Tibial nerve (tissue), 4 donors: Measurements from ENCODE around the gene KCNA4. TPM values are rescaled to one million over a fixed set of nuclear protein-coding genes. Genes with fewer than 3 reads are reported as not detected.
"Not testable (repeated sequence)": the region's sequence is repeated elsewhere in the genome, so short reads cannot be mapped to it uniquely, and the experiment has no call there.

Experiments
- DNase-seq, 2 donors: peaks; one replicate each; pipeline ENCODE4 v3.0.0-alpha.2; 2019; ENCODE audit warnings: low spot score in 2 of 2
- H3K27ac ChIP-seq, 4 donors: fragments of 200-600 bp; sonication (generic) in 3 of 4; one replicate each; pipeline ENCODE4 v1.5.1; 2017 to 2019; ENCODE audit warnings: mild to moderate bottlenecking in 1 of 4
- H3K27me3 ChIP-seq, 2 donors: fragments of 200-600 bp; sonication (generic) in 1 of 2; one replicate each; pipeline versions ENCODE4 v1.5.1 to v1.6.0; 2017 to 2019
- H3K36me3 ChIP-seq, 3 donors: fragments of 200-600 bp; sonication (generic); one replicate each; pipeline ENCODE4 v1.5.1; 2018 to 2019
- H3K4me1 ChIP-seq, 4 donors: fragments of 200-600 bp; sonication (generic) in 3 of 4; one replicate each; pipeline ENCODE4 v1.5.1; 2017 to 2019
- H3K4me3 ChIP-seq, 4 donors: fragments of 200-600 bp; sonication (generic) in 3 of 4; one replicate each; pipeline ENCODE4 v1.5.1; 2017 to 2019; ENCODE audit warnings: mild to moderate bottlenecking in 1 of 4, moderate library complexity in 1 of 4
- H3K9me3 ChIP-seq, 4 donors: fragments of 200-600 bp; sonication (generic) in 3 of 4; one replicate each; pipeline ENCODE4 v1.5.1; 2017 to 2019
- EP300 ChIP-seq, 2 donors: sonication (generic); formaldehyde crosslinking; IDR thresholded peaks; one replicate each; pipeline ENCODE4 v1.6.1; 2017; ENCODE audit warnings: antibody characterized with exemption in 2 of 2, mild to moderate bottlenecking in 1 of 2
- POLR2A ChIP-seq, 2 donors: fragments of 450-650 bp; IDR thresholded peaks; one replicate each; pipeline ENCODE4 v1.6.1; 2017; ENCODE audit warnings: antibody characterized with exemption in 2 of 2, mild to moderate bottlenecking in 2 of 2, moderate library complexity in 2 of 2
- WGBS, 2 donors: methylation state at CpG; one replicate each; pipeline ENCODE4 v1.1.5; 2018; 5-methylcytosine and 5-hydroxymethylcytosine counted together
- total RNA-seq, 4 donors: library from RNA; depleted of rRNA; stranded (reverse); fragments of >200 nt; gene quantifications; one replicate each; pipeline ENCODE4 v1.1.0, GENCODE V29; 2016
- TF ChIP-seq, protein P1 (sequence below), 5 experiments: fragments of 200-600 bp in 3 of 5; fragments of 450-650 bp in 2 of 5; sonication (generic) in 3 of 5; IDR thresholded peaks; one replicate each; pipeline ENCODE4 v1.5.1; 2016 to 2019; ENCODE audit warnings: antibody characterized with exemption in 5 of 5, mild to moderate bottlenecking in 3 of 5, moderate library complexity in 2 of 5

Gene KCNA4
- total RNA-seq, 4 donors from 2014 or later, result 0.21 to 2.4 (median 0.44) TPM

DNA sequence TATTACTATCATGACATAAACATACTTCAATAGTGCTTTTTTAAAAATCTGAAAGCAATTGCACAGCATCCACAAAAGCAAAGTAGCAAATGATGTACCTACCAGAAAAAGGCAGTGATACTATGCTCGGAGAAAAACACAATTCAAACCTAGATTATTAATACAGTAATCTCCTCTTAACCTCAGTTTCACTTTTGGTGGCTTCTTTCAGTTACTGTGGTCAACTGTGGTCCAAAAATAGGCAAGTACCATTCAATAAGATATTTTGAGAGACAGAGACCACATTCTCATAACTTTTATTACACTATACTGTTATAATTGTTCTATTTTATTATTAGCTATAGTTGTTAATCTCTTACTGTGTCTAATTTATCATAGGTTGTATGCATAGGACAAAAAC lies 20.8 kb downstream of the KCNA4 start:
- WGBS, 2 donors, result 83 to 93% methylated on average over 1 of the region's 1 CpG
- H3K9me3 ChIP-seq, result peaks cover 0 to 5% (median 0%) of the 10 kb centered on the region in 4 donors
- TF ChIP-seq, protein P1, sequence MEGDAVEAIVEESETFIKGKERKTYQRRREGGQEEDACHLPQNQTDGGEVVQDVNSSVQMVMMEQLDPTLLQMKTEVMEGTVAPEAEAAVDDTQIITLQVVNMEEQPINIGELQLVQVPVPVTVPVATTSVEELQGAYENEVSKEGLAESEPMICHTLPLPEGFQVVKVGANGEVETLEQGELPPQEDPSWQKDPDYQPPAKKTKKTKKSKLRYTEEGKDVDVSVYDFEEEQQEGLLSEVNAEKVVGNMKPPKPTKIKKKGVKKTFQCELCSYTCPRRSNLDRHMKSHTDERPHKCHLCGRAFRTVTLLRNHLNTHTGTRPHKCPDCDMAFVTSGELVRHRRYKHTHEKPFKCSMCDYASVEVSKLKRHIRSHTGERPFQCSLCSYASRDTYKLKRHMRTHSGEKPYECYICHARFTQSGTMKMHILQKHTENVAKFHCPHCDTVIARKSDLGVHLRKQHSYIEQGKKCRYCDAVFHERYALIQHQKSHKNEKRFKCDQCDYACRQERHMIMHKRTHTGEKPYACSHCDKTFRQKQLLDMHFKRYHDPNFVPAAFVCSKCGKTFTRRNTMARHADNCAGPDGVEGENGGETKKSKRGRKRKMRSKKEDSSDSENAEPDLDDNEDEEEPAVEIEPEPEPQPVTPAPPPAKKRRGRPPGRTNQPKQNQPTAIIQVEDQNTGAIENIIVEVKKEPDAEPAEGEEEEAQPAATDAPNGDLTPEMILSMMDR (IDR thresholded peaks at IDR 0.05), result no peak
- no peak for TF ChIP-seq POLR2A (IDR thresholded peaks at IDR 0.05)
- TF ChIP-seq EP300 (IDR thresholded peaks at IDR 0.05), result no peak
- no peaks in the 10 kb centered on the region for H3K36me3 ChIP-seq
- H3K27ac ChIP-seq, result no peak overlapping the region
- DNase-seq, result no peak
- no peaks in the 10 kb centered on the region for H3K27me3 ChIP-seq
- no peak overlapping the region for H3K4me3 ChIP-seq
- H3K4me1 ChIP-seq, result no peaks in the 10 kb centered on the region

DNA sequence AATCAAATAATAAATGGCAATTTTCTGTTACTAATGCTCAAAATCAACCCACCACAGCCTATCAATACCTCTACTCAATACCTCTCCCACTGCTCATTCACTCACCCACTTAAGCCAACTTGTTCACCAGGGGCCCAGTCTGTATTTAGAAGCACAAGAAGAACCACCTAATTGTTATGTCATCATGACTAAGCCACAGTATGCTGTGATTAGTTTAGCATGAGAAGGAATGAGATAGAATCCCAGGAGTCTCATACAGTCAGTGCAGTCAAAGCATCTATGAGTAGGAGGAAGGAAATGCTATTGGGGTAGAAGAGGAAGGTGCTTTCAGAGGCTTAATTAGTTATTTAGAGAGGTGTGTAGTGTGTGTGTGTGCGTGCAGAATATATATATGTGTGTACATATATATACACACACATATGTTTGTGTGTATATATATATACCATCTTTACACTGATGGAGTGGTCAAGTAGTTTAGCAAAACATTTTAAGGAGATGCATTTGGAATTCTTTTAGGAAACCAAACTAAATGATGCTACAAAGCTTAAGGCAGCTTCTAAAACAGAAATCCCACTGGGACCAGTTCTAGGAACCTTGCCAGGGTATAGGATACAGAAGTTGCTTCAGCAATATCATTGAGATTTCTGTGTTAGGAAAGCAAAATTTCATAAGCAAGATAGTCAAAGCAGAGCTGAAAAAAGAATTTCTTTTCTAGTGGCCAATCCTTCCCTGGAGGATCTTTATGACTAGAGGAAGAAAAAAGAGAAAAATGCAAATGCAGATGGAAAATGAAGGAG lies 27.5 kb downstream of the KCNA4 start:
- TF ChIP-seq EP300 (IDR thresholded peaks at IDR 0.05) (no peak), POLR2A (IDR thresholded peaks at IDR 0.05) (no peak)
- TF ChIP-seq, protein P1 (IDR thresholded peaks at IDR 0.05), result no peak
- Histone ChIP-seq H3K4me3 (no peak overlapping the region), H3K27me3 (no peaks in the 10 kb centered on the region), H3K4me1 (no peaks in the 10 kb centered on the region), H3K36me3 (no peaks in the 10 kb centered on the region), H3K27ac (no peak overlapping the region), H3K9me3 (peaks cover 0 to 5% (median 0%) of the 10 kb centered on the region in 4 donors)
- DNase-seq, result no peak
- 47 to 62% methylated on average over 1 of the region's 1 CpG for WGBS, 2 donors

DNA sequence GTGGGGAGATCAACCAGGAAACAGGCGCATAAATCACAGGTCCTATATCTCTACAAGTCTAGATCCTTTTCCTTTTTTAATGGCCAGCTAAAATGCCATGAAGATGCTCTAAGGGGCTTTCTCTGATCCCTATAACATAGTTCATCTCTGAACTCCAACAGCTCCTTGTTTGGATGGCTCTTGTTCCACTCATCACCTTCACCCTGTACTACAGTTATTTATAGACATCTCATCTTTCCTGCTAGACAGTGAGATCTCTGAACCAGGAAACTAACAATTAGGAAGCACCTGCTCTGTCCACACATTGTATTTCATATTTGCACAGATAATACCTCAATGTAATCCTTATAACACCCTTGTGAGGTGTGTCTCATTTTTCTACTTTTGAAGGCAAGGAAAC lies 31.6 kb downstream of the KCNA4 start:
- no peak overlapping the region for H3K4me3 ChIP-seq
- H3K9me3 ChIP-seq, result no peaks in the 10 kb centered on the region
- TF ChIP-seq, protein P1 (IDR thresholded peaks at IDR 0.05), result no peak
- TF ChIP-seq EP300 (IDR thresholded peaks at IDR 0.05) (no peak), POLR2A (IDR thresholded peaks at IDR 0.05) (no peak)
- H3K36me3 ChIP-seq, result no peaks in the 10 kb centered on the region
- H3K27ac ChIP-seq, result no peak overlapping the region
- 100% methylated on average over 1 of the region's 1 CpG for WGBS, 2 donors
- no peaks in the 10 kb centered on the region for H3K4me1 ChIP-seq
- DNase-seq, result no peak
- H3K27me3 ChIP-seq, result no peaks in the 10 kb centered on the region

DNA sequence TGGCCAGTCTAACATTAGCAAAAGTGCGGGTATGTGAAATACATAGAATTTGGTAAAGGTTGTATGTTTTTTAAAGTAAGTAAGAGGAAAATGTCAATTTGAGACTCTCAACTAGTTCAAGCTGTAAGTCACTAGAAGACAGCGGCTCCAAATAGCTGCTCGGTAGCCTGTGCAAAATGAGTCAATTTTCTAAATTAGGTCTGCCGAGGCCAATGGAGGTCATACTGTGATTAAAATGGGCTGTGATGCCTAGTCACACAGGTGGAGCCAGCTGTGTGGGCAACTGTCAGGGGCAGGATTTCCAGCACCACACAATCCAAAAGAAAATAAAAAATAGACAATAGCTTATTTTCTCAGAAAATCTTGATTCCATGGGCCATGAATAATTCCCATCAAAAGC lies 32.3 kb downstream of the KCNA4 start:
- DNase-seq, result no peak
- Histone ChIP-seq H3K4me3 (no peak overlapping the region), H3K9me3 (no peaks in the 10 kb centered on the region), H3K27ac (no peak overlapping the region), H3K27me3 (no peaks in the 10 kb centered on the region), H3K4me1 (no peaks in the 10 kb centered on the region), H3K36me3 (no peaks in the 10 kb centered on the region)
- WGBS, 2 donors, result 74 to 82% methylated on average over 4 of the region's 4 CpGs
- no peak for TF ChIP-seq EP300 (IDR thresholded peaks at IDR 0.05)
- TF ChIP-seq POLR2A (IDR thresholded peaks at IDR 0.05), result no peak
- TF ChIP-seq, protein P1 (IDR thresholded peaks at IDR 0.05), result no peak

DNA sequence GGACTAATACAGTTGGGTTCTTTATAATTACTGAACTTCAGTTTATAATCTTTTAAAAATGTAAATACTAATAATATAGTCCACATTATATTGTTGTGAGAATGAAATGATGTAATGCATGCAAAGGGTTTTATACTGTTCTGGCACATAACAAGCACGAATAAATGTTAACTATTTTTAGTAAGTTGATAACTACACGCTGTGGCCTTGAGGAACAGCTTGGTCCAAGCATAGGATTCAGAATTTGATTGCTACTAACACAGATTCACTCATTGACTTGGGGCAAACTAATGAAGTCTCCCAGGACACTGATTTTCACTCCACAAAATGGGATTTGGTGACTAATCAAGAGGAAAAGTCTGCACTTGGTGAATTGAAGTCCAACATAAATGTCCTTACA lies 38.3 kb downstream of the KCNA4 start:
- Histone ChIP-seq H3K27me3 (no peaks in the 10 kb centered on the region), H3K4me1 (no peaks in the 10 kb centered on the region), H3K36me3 (no peaks in the 10 kb centered on the region), H3K4me3 (no peak overlapping the region), H3K27ac (no peak overlapping the region), H3K9me3 (no peaks in the 10 kb centered on the region)
- no peak for DNase-seq
- TF ChIP-seq, protein P1 (IDR thresholded peaks at IDR 0.05), result no peak
- TF ChIP-seq EP300 (IDR thresholded peaks at IDR 0.05), result no peak
- TF ChIP-seq POLR2A (IDR thresholded peaks at IDR 0.05), result no peak
- WGBS, 2 donors, result 59 to 76% methylated on average over 2 of the region's 2 CpGs

DNA sequence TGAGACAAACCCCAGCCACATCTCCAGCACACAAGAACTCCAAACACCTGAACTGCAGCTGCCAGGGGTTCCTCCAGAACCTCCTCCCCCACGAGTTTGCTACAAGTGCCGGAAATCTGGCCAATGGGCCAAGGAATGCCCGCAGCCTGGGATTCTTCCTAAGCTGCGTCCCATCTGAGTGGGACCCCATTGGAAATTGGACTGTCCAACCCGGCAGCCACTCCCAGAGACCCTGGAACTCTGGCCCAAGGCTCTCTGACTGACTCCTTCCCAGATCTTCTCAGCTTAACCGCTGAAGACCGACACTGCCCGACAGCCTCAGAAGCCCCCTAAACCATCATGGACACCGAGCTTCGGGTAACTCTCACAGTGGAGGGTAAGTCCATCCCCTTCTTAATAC lies 41.2 kb downstream of the KCNA4 start:
- not testable (repeated sequence) for DNase-seq, H3K4me3 ChIP-seq, H3K27ac ChIP-seq, H3K4me1 ChIP-seq, H3K9me3 ChIP-seq, H3K27me3 ChIP-seq, H3K36me3 ChIP-seq
- WGBS, 2 donors, result 95 to 96% methylated on average over 6 to 10 of the region's 10 CpGs
